Adrenal gland (tissue), 12 donors: ENCODE data around the gene NAGS. TPM values are rescaled to one million over a fixed set of nuclear protein-coding genes. Genes with fewer than 3 reads are reported as not detected.

Experiments used
- DNase-seq, 7 donors: peaks; one replicate each; pipeline ENCODE4 v3.0.0-alpha.2; 2019 to 2020
- H3K27ac ChIP-seq, 5 donors: fragments of 200-600 bp; sonication (generic) in 4 of 5; 1 replicate in 3 of 5; 2 replicates in 2 of 5; pipeline versions ENCODE4 v1.5.1 to v1.8.0; 2016 to 2020; ENCODE audit warnings: mild to moderate bottlenecking in 1 of 5
- H3K27me3 ChIP-seq: fragments of 200-600 bp; 2 replicates; pipeline ENCODE4 v1.8.0; 2021
- H3K36me3 ChIP-seq, 2 donors: fragments of 200-600 bp; replicated peaks in 1 of 2; 1 replicate in 1 of 2; 2 replicates in 1 of 2; pipeline versions ENCODE4 v1.5.1 to v1.8.0; 2018 to 2022
- H3K4me1 ChIP-seq, 2 donors: fragments of 200-600 bp; replicated peaks in 1 of 2; 1 replicate in 1 of 2; 2 replicates in 1 of 2; pipeline versions ENCODE4 v1.5.1 to v1.8.0; 2018 to 2021
- H3K4me3 ChIP-seq, 4 donors: fragments of 200-600 bp; sonication (generic) in 3 of 4; one replicate each; pipeline ENCODE4 v1.5.1; 2016 to 2018
- H3K9me3 ChIP-seq, 3 donors: fragments of 200-600 bp; sonication (generic) in 1 of 3; replicated peaks in 1 of 3; 1 replicate in 2 of 3; 2 replicates in 1 of 3; pipeline versions ENCODE4 v1.5.1 to v1.8.0; 2016 to 2021
- POLR2A ChIP-seq, 2 donors: fragments of 450-650 bp; IDR thresholded peaks; one replicate each; pipeline ENCODE4 v1.6.1; 2017; ENCODE audit warnings: antibody characterized with exemption in 2 of 2, mild to moderate bottlenecking in 2 of 2, moderate library complexity in 1 of 2
- WGBS, 4 donors: extraction: QIAGEN DNeasy Blood & Tissue Kit in 2 of 4; methylation state at CpG; one replicate each; pipeline versions ENCODE4 v1.1.5 to v1.1.7; 2013 to 2017; 5-methylcytosine and 5-hydroxymethylcytosine counted together
- intact Hi-C, 2 donors: fragments of 100-400 bp; cut with DNase I; formaldehyde crosslinking; loops; one replicate each; pipeline versions ENCODE4 v1.14.1 to v1.15.0; 2022 to 2023
- polyA plus RNA-seq, 3 donors: library from polyadenylated mRNA; stranded (reverse); fragments of 200-250 nt in 2 of 3; fragments of 350-450 nt in 1 of 3; fragmentation: Illumina TruSeq in 1 of 3; extraction: RNeasy Lipid Tissue Mini Kit (QIAGEN cat#74804) in 1 of 3; gene quantifications; one replicate each; pipeline ENCODE4 v1.2.3, GENCODE V29; 2013 to 2014
- total RNA-seq, 9 donors: library from RNA; depleted of rRNA in 4 of 9; stranded (reverse); fragments of >200 nt in 4 of 9; fragments of 120-200 nt in 1 of 9; fragmentation: NEBNext Ultra II Directional in 1 of 9; extraction: Animal tissue kit (Norgen Biotek cat#: 25700) in 1 of 9; gene quantifications; one replicate each; pipeline versions ENCODE4 v1.1.0 to v1.2.4, GENCODE V29; 2013 to 2023
- TF ChIP-seq, protein P1 (sequence below), 6 experiments: fragments of 450-650 bp in 4 of 6; fragments of 200-600 bp in 2 of 6; sonication (generic) in 1 of 6; IDR thresholded peaks; 1 replicate in 5 of 6; 2 replicates in 1 of 6; pipeline versions ENCODE4 v1.5.1 to v1.8.0; 2016 to 2021; ENCODE audit warnings: antibody characterized with exemption in 6 of 6, mild to moderate bottlenecking in 2 of 6, moderate library complexity in 1 of 6
- donor health status: healthy with polysubstance abuse.
- donor health status: Bipolar disorder and iron deficiency.
- donor health status: DM: yes; HTN: yes; CAD: no.
- donor health status: DM: no; HTN: no; CAD: no.
- donor health status: DM: no; HTN: no; CAD: no.
- donor health status: DM: yes; HTN: yes; CAD: no.

NAGS gene
- total and polyA plus RNA-seq, 12 donors, result 0.22 to 4.4 (median 1.1) TPM

DNA sequence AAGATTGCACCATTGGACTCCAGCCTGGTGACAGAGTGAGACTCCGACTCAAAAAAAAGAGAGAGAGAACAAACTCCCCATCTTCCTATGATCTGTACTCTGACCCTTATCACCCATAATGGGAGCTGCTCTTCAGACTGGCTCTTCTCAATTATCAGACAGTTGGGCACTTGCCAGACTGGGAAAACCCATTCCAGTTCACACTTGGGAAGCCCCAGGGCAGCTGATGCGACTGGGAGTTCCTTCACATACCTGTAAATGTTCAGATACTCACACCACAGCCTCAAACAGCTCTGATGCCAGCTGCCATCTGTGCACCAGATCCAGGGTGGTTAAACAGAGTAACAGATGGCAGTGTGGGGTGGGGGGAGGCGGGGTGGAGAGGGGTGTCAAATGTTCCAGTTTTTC is 34.2 kb downstream of the NAGS start:
- H3K36me3 ChIP-seq, result peaks cover 0 to 36% of the 10 kb centered on the region in 2 donors
- 86 to 92% (median 88%) methylated on average over 2 to 3 of the region's 3 CpGs for WGBS, 4 donors
- no peak overlapping the region for H3K27ac ChIP-seq
- TF ChIP-seq POLR2A (IDR thresholded peaks at IDR 0.05), result no peak
- TF ChIP-seq, protein P1, sequence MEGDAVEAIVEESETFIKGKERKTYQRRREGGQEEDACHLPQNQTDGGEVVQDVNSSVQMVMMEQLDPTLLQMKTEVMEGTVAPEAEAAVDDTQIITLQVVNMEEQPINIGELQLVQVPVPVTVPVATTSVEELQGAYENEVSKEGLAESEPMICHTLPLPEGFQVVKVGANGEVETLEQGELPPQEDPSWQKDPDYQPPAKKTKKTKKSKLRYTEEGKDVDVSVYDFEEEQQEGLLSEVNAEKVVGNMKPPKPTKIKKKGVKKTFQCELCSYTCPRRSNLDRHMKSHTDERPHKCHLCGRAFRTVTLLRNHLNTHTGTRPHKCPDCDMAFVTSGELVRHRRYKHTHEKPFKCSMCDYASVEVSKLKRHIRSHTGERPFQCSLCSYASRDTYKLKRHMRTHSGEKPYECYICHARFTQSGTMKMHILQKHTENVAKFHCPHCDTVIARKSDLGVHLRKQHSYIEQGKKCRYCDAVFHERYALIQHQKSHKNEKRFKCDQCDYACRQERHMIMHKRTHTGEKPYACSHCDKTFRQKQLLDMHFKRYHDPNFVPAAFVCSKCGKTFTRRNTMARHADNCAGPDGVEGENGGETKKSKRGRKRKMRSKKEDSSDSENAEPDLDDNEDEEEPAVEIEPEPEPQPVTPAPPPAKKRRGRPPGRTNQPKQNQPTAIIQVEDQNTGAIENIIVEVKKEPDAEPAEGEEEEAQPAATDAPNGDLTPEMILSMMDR (IDR thresholded peaks at IDR 0.05), result no peak
- H3K4me1 ChIP-seq, result peaks cover 0 to 18% of the 10 kb centered on the region in 2 donors
- no peak for DNase-seq
- no peaks in the 10 kb centered on the region for H3K9me3 ChIP-seq
- intact Hi-C loops, result no loop called here
- H3K27me3 ChIP-seq, result no peaks in the 10 kb centered on the region
- H3K4me3 ChIP-seq, result no peak overlapping the region

DNA sequence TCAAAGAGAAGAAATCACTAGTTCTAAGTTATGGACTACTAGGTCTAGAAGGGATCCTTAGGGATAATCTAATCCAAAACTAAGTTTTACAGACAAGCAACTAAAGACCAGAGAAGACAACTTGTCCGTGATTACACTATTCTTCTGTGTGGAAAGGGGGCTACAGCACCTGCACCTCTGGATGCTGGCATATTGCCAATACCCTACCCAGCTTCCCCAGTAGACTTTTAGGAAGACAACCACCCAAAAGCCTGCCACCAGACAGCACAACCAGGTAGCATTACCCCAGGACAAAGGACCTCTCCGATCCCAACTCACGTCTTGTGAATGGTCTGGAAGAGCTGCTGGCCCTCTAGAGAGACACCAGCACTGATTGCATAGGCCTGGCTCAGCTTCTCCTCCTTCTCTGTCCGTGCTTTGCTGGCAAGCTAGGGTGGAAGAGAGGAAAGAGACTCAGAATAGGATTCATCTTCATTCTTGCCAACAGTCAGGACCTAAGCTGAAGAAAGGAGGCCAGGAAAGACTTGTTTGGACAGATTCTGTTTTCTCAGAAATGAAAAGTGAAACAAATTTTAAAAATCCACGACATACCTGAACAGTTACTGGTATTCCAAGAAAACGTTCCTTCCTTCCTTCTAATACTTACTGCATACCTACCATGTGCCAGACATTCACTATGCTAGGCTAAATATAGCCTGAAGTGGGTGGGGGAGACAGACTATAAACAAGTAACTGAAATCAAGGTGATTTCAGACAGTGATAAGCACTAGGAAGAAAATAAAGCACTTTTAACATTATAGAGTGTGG is 35.6 kb downstream of the NAGS start:
- H3K27me3 ChIP-seq, result no peaks in the 10 kb centered on the region
- no peaks in the 10 kb centered on the region for H3K9me3 ChIP-seq
- H3K4me1 ChIP-seq, result peaks cover 8 to 30% of the 10 kb centered on the region in 2 donors
- H3K27ac ChIP-seq, result no peak overlapping the region
- H3K36me3 ChIP-seq, result peaks cover 0 to 31% of the 10 kb centered on the region in 2 donors
- TF ChIP-seq, protein P1 (IDR thresholded peaks at IDR 0.05), result no peak
- TF ChIP-seq POLR2A (IDR thresholded peaks at IDR 0.05), result no peak
- WGBS, 4 donors, result 68 to 78% (median 73%) methylated on average over 6 of the region's 6 CpGs
- intact Hi-C loops, result loop anchor here in 1 of 2 donors (5.0 kb wide), 1 partner anchor 98 kb away; the partner anchor contains the start of gene PPY
- no peak for DNase-seq
- no peak overlapping the region for H3K4me3 ChIP-seq

DNA sequence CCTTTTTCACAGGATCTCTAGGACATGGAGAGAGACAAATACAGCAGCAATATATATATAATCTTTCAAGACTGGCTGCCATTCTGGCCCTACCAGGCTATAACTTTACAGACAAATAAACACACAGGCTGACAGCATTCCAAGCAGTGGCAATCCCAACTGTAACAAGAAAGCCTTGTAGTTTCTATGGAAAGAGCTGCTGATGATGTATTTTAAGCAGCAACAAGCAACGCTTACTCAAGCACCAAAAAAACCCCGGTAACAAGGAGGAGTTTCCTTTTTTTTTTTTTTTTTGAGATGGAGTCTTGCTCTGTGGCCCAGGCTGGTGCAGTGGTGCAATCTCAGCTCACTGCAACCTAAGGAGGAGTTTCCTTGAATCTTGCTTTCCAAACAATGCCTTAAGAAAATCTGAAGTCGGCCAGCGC is 38.9 kb downstream of the NAGS start:
- intact Hi-C loops, result loop anchor here in 1 of 2 donors (5.0 kb wide), 1 partner anchor 101 kb away; the partner anchor contains the start of gene PPY
- WGBS, 4 donors, result 52 to 62% (median 57%) methylated on average over 4 of the region's 4 CpGs
- peak in 1 of 7 donors; percentile 11 for DNase-seq

DNA sequence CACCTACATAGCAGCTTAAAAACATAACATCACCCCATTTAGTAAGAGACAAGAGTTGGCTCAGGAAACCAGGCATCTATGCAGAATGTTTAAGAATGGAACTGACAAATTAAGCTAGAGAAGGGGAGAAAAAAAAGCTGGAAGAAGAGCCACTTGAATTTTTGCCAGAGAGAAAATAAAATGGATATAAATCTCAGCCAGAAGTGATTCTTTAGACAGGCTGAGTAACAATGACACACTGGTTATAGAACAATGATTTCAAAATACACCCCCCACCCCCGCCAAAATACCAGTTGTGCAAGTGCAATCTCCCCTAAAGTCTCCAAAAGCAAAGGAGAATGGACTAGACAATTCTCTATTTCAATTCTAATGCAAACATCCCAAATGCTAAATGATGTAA is 39.6 kb downstream of the NAGS start:
- Histone ChIP-seq H3K4me1 (peaks cover 8 to 30% of the 10 kb centered on the region in 2 donors), H3K4me3 (no peak overlapping the region), H3K27ac (peak overlapping the region in 1 of 5 donors; percentile 5), H3K9me3 (no peaks in the 10 kb centered on the region), H3K36me3 (peaks cover 0 to 11% of the 10 kb centered on the region in 2 donors), H3K27me3 (no peaks in the 10 kb centered on the region)
- peak in 3 of 7 donors; percentile 27 to 41 (median 39) for DNase-seq
- 14 to 41% (median 31%) methylated on average over 1 of the region's 1 CpG for WGBS, 4 donors
- TF ChIP-seq, protein P1 (IDR thresholded peaks at IDR 0.05), result no peak
- TF ChIP-seq POLR2A (IDR thresholded peaks at IDR 0.05), result no peak
- intact Hi-C loops, result loop anchor here in 1 of 2 donors (5.0 kb wide), 1 partner anchor 102 kb away; the partner anchor contains the start of gene PPY

More for the DNA sequence above, 38.9 kb downstream of the NAGS start:
- H3K9me3 ChIP-seq, result no peaks in the 10 kb centered on the region
- H3K36me3 ChIP-seq, result peaks cover 0 to 11% of the 10 kb centered on the region in 2 donors
- H3K4me1 ChIP-seq, result peaks cover 8 to 30% of the 10 kb centered on the region in 2 donors
- H3K4me3 ChIP-seq, result no peak overlapping the region
- H3K27ac ChIP-seq, result peak overlapping the region in 1 of 5 donors; percentile 5
- no peaks in the 10 kb centered on the region for H3K27me3 ChIP-seq
- TF ChIP-seq, protein P1 (IDR thresholded peaks at IDR 0.05), result no peak
- TF ChIP-seq POLR2A (IDR thresholded peaks at IDR 0.05), result no peak
